Fibroblast of lung (primary cell): Measurements from ENCODE around the gene KCTD20.

Experiments used
- EZH2 ChIP-seq: IDR thresholded peaks from 2 replicates; pipeline ENCODE4 v1.5.1; 2012; ENCODE audit warnings: low read length, control low read depth, mild to moderate bottlenecking; ENCODE audit errors: missing control alignments
- TF ChIP-seq, protein P1 (sequence below), 2 donors: IDR thresholded peaks in 1 of 2; conservative IDR thresholded peaks in 1 of 2; 1 replicate in 1 of 2; 2 replicates in 1 of 2; pipeline ENCODE4 v1.5.1; 2011 to 2012; ENCODE audit warnings: low read length in 2 of 2, control low read depth in 1 of 2, inconsistent platforms in 1 of 2, low read depth in 1 of 2, mild to moderate bottlenecking in 1 of 2

DNA sequence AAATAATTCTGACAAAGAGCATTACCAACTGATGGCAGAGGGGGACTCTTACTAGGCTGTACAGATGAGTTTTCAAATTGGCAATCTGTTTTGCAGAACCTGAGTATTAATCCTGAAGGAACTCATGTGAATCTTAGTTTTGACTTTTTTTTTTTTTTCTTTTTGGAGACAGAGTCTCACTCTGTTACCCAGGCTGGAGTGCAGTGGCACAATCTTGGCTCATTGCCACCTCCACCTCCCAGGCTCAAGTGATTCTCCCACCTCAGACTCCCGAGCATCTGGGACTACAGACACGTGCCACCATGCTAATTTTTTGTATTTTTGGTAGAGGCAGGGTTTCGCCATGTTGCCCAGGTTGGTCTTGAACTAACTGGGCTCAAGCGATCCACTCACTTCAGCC is 49.3 kb downstream of the KCTD20 start:
- no peak for TF ChIP-seq EZH2
- TF ChIP-seq, protein P1, sequence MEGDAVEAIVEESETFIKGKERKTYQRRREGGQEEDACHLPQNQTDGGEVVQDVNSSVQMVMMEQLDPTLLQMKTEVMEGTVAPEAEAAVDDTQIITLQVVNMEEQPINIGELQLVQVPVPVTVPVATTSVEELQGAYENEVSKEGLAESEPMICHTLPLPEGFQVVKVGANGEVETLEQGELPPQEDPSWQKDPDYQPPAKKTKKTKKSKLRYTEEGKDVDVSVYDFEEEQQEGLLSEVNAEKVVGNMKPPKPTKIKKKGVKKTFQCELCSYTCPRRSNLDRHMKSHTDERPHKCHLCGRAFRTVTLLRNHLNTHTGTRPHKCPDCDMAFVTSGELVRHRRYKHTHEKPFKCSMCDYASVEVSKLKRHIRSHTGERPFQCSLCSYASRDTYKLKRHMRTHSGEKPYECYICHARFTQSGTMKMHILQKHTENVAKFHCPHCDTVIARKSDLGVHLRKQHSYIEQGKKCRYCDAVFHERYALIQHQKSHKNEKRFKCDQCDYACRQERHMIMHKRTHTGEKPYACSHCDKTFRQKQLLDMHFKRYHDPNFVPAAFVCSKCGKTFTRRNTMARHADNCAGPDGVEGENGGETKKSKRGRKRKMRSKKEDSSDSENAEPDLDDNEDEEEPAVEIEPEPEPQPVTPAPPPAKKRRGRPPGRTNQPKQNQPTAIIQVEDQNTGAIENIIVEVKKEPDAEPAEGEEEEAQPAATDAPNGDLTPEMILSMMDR (conservative IDR thresholded peaks at IDR 0.05 in 1 of 2, IDR thresholded peaks at IDR 0.05 in 1 of 2; ENCODE audit: low read depth in 1 of 2, low read length in 2 of 2): no peak
